ENCODE data around the gene SUSD2.
"Not testable (repeated sequence)": the region's sequence is repeated elsewhere in the genome, so short reads cannot be mapped to it uniquely, and the experiment has no call there.

Gene SUSD2

GRCh38 chr22:24206460-24207263, 25.4 kb downstream of the SUSD2 start:
- H3K4me1 Mint-ChIP-seq (ENCODE audit: low read depth), result peaks cover 17% of the 10 kb centered on the region
- H3K27me3 Mint-ChIP-seq; H3K9me3 Mint-ChIP-seq (ENCODE audit: low read depth); H3K4me3 Mint-ChIP-seq; H3K36me3 Mint-ChIP-seq: not testable (repeated sequence)
- peak overlapping the region; percentile 36 for H3K27ac Mint-ChIP-seq

- Mint-ChIP-seq H3K4me1 (ENCODE audit: low read depth) (peaks cover 17% of the 10 kb centered on the region), H3K36me3 (no peaks in the 10 kb centered on the region), H3K27me3 (no peaks in the 10 kb centered on the region), H3K4me3 (no peak overlapping the region), H3K27ac (peak overlapping the region; percentile 36), H3K9me3 (ENCODE audit: low read depth) (no peaks in the 10 kb centered on the region)
Observed at GRCh38 chr22:24207264-24208011, 26.2 kb downstream of the SUSD2 start.

GRCh38 chr22:24208012-24208749, 26.9 kb downstream of the SUSD2 start:
- H3K9me3 Mint-ChIP-seq (ENCODE audit: low read depth), result no peaks in the 10 kb centered on the region
- no peaks in the 10 kb centered on the region for H3K27me3 Mint-ChIP-seq
- H3K36me3 Mint-ChIP-seq, result no peaks in the 10 kb centered on the region
- H3K27ac Mint-ChIP-seq, result no peak overlapping the region
- no peak overlapping the region for H3K4me3 Mint-ChIP-seq
- peaks cover 17% of the 10 kb centered on the region for H3K4me1 Mint-ChIP-seq (ENCODE audit: low read depth)

GRCh38 chr22:24209016-24209415, 27.7 kb downstream of the SUSD2 start:
- H3K9me3 Mint-ChIP-seq (ENCODE audit: low read depth), result no peaks in the 10 kb centered on the region
- H3K27me3 Mint-ChIP-seq, result no peaks in the 10 kb centered on the region
- H3K4me3 Mint-ChIP-seq, result no peak overlapping the region
- H3K27ac Mint-ChIP-seq, result no peak overlapping the region
- peaks cover 17% of the 10 kb centered on the region for H3K4me1 Mint-ChIP-seq (ENCODE audit: low read depth)
- H3K36me3 Mint-ChIP-seq, result no peaks in the 10 kb centered on the region

GRCh38 chr22:24209687-24210086, 28.4 kb downstream of the SUSD2 start:
- Mint-ChIP-seq H3K27me3 (no peaks in the 10 kb centered on the region), H3K27ac (no peak overlapping the region), H3K4me1 (ENCODE audit: low read depth) (peaks cover 17% of the 10 kb centered on the region), H3K36me3 (no peaks in the 10 kb centered on the region), H3K9me3 (ENCODE audit: low read depth) (no peaks in the 10 kb centered on the region), H3K4me3 (no peak overlapping the region)

GRCh38 chr22:24210409-24210808, 29.1 kb downstream of the SUSD2 start:
- H3K4me3 Mint-ChIP-seq; H3K27ac Mint-ChIP-seq; H3K36me3 Mint-ChIP-seq; H3K27me3 Mint-ChIP-seq; H3K9me3 Mint-ChIP-seq (ENCODE audit: low read depth): not testable (repeated sequence)
- H3K4me1 Mint-ChIP-seq (ENCODE audit: low read depth), result peaks cover 17% of the 10 kb centered on the region

GRCh38 chr22:24211716-24212115, 30.4 kb downstream of the SUSD2 start:
- not testable (repeated sequence) for H3K4me3 Mint-ChIP-seq; H3K27me3 Mint-ChIP-seq; H3K27ac Mint-ChIP-seq; H3K36me3 Mint-ChIP-seq; H3K9me3 Mint-ChIP-seq (ENCODE audit: low read depth)
- peaks cover 22% of the 10 kb centered on the region for H3K4me1 Mint-ChIP-seq (ENCODE audit: low read depth)

GRCh38 chr22:24213111-24213510, 31.8 kb downstream of the SUSD2 start:
- H3K36me3 Mint-ChIP-seq; H3K27ac Mint-ChIP-seq; H3K4me3 Mint-ChIP-seq; H3K27me3 Mint-ChIP-seq; H3K9me3 Mint-ChIP-seq (ENCODE audit: low read depth): not testable (repeated sequence)
- H3K4me1 Mint-ChIP-seq (ENCODE audit: low read depth), result peaks cover 10% of the 10 kb centered on the region

GRCh38 chr22:24214467-24215285, 33.4 kb downstream of the SUSD2 start:
- no peaks in the 10 kb centered on the region for H3K27me3 Mint-ChIP-seq
- no peaks in the 10 kb centered on the region for H3K36me3 Mint-ChIP-seq
- H3K9me3 Mint-ChIP-seq (ENCODE audit: low read depth), result no peaks in the 10 kb centered on the region
- H3K4me3 Mint-ChIP-seq, result no peak overlapping the region
- no peak overlapping the region for H3K27ac Mint-ChIP-seq
- peaks cover 8% of the 10 kb centered on the region for H3K4me1 Mint-ChIP-seq (ENCODE audit: low read depth)

GRCh38 chr22:24216541-24217209, 35.4 kb downstream of the SUSD2 start:
- Mint-ChIP-seq H3K27me3 (no peaks in the 10 kb centered on the region), H3K27ac (peak overlapping the region; percentile 28), H3K9me3 (ENCODE audit: low read depth) (no peaks in the 10 kb centered on the region), H3K4me1 (ENCODE audit: low read depth) (peaks cover 8% of the 10 kb centered on the region), H3K36me3 (no peaks in the 10 kb centered on the region), H3K4me3 (no peak overlapping the region)

- H3K27me3 Mint-ChIP-seq, result no peaks in the 10 kb centered on the region
Observed at GRCh38 chr22:24217384-24217783, 36.1 kb downstream of the SUSD2 start.

GRCh38 chr22:24219750-24220149, 38.5 kb downstream of the SUSD2 start:
- Mint-ChIP-seq H3K9me3 (ENCODE audit: low read depth) (no peaks in the 10 kb centered on the region), H3K36me3 (no peaks in the 10 kb centered on the region), H3K27me3 (no peaks in the 10 kb centered on the region), H3K27ac (no peak overlapping the region), H3K4me1 (ENCODE audit: low read depth) (peaks cover 8% of the 10 kb centered on the region), H3K4me3 (no peak overlapping the region)

More at GRCh38 chr22:24217384-24217783, 36.1 kb downstream of the SUSD2 start:
- Mint-ChIP-seq H3K4me1 (ENCODE audit: low read depth) (peaks cover 8% of the 10 kb centered on the region), H3K4me3 (no peak overlapping the region), H3K27ac (no peak overlapping the region), H3K36me3 (no peaks in the 10 kb centered on the region), H3K9me3 (ENCODE audit: low read depth) (no peaks in the 10 kb centered on the region)

- H3K4me3 Mint-ChIP-seq, result no peak overlapping the region
- no peaks in the 10 kb centered on the region for H3K9me3 Mint-ChIP-seq (ENCODE audit: low read depth)
- H3K36me3 Mint-ChIP-seq, result no peaks in the 10 kb centered on the region
- H3K27ac Mint-ChIP-seq, result no peak overlapping the region
- H3K4me1 Mint-ChIP-seq (ENCODE audit: low read depth), result no peaks in the 10 kb centered on the region
- no peaks in the 10 kb centered on the region for H3K27me3 Mint-ChIP-seq
Observed at GRCh38 chr22:24224468-24224867, 43.2 kb downstream of the SUSD2 start.

GRCh38 chr22:24225044-24225601, 43.8 kb downstream of the SUSD2 start:
- Mint-ChIP-seq H3K27me3 (no peaks in the 10 kb centered on the region), H3K9me3 (ENCODE audit: low read depth) (no peaks in the 10 kb centered on the region), H3K36me3 (no peaks in the 10 kb centered on the region), H3K27ac (no peak overlapping the region), H3K4me1 (ENCODE audit: low read depth) (no peaks in the 10 kb centered on the region), H3K4me3 (no peak overlapping the region)

Data from activated naive CD8-positive, alpha-beta T cell (primary cell).